ENCODE data around the gene NTN3.
"Not testable (repeated sequence)": the region's sequence is repeated elsewhere in the genome, so short reads cannot be mapped to it uniquely, and the experiment has no call there.

NTN3 gene

GRCh38 chr16:2471016-2471652 lies at the start of gene NTN3:
NTN3 (plus strand) TSS chr16:2471297; CDS start chr16:2471702, 405 bp downstream.
- in situ Hi-C loops (cut with MboI; ENCODE audit: low sequenced_read_pairs) = no loop called here

- in situ Hi-C loops (cut with MboI; ENCODE audit: low sequenced_read_pairs) = no loop called here
Observed at GRCh38 chr16:2422123-2422867, 48.8 kb upstream of the NTN3 start.

GRCh38 chr16:2424061-2425007 lies 46.8 kb upstream of the NTN3 start:
- in situ Hi-C loops (cut with MboI; ENCODE audit: low sequenced_read_pairs) = no loop called here

- in situ Hi-C loops (cut with MboI; ENCODE audit: low sequenced_read_pairs) = no loop called here
Observed at GRCh38 chr16:2425008-2425518, 46.0 kb upstream of the NTN3 start.

GRCh38 chr16:2425825-2426430 lies 45.2 kb upstream of the NTN3 start:
- in situ Hi-C loops (cut with MboI; ENCODE audit: low sequenced_read_pairs) = no loop called here

GRCh38 chr16:2426941-2427361 lies 44.1 kb upstream of the NTN3 start:
- in situ Hi-C loops (cut with MboI; ENCODE audit: low sequenced_read_pairs) = no loop called here

- in situ Hi-C loops (cut with MboI; ENCODE audit: low sequenced_read_pairs) = no loop called here
Observed at GRCh38 chr16:2427526-2427925, 43.6 kb upstream of the NTN3 start.

GRCh38 chr16:2428051-2428783 lies 42.9 kb upstream of the NTN3 start:
- in situ Hi-C loops (cut with MboI; ENCODE audit: low sequenced_read_pairs) = no loop called here

GRCh38 chr16:2428784-2429033 lies 42.4 kb upstream of the NTN3 start:
- in situ Hi-C loops (cut with MboI; ENCODE audit: low sequenced_read_pairs) = no loop called here

- in situ Hi-C loops (cut with MboI; ENCODE audit: low sequenced_read_pairs) = no loop called here
Observed at GRCh38 chr16:2429034-2429770, 41.9 kb upstream of the NTN3 start, which contains the start of gene CCNF. CCNF (plus strand) TSS chr16:2429447; CDS start chr16:2429482, 35 bp downstream.

GRCh38 chr16:2429771-2430663 lies 41.1 kb upstream of the NTN3 start:
- in situ Hi-C loops (cut with MboI; ENCODE audit: low sequenced_read_pairs) = no loop called here

- in situ Hi-C loops (cut with MboI; ENCODE audit: low sequenced_read_pairs) = no loop called here
Observed at GRCh38 chr16:2432286-2432685, 38.8 kb upstream of the NTN3 start.

- in situ Hi-C loops (cut with MboI; ENCODE audit: low sequenced_read_pairs) = no loop called here
Observed at GRCh38 chr16:2432801-2433505, 38.1 kb upstream of the NTN3 start.

- in situ Hi-C loops (cut with MboI; ENCODE audit: low sequenced_read_pairs) = not testable (repeated sequence)
Observed at GRCh38 chr16:2435236-2435635, 35.9 kb upstream of the NTN3 start.

- in situ Hi-C loops (cut with MboI; ENCODE audit: low sequenced_read_pairs) = no loop called here
Observed at GRCh38 chr16:2436110-2436509, 35.0 kb upstream of the NTN3 start.

- in situ Hi-C loops (cut with MboI; ENCODE audit: low sequenced_read_pairs) = no loop called here
Observed at GRCh38 chr16:2437032-2437790, 33.9 kb upstream of the NTN3 start.

- in situ Hi-C loops (cut with MboI; ENCODE audit: low sequenced_read_pairs) = no loop called here
Observed at GRCh38 chr16:2438121-2438520, 33.0 kb upstream of the NTN3 start.
